HG03196 (cell line): ENCODE data around the gene REEP5.

Source experiments
- ATAC-seq: cut with Tn5 transposase; IDR thresholded peaks from one replicate; pipeline ENCODE4 v1.9.1; 2021; ENCODE audit not compliant: unreplicated experiment

The REEP5 gene

GRCh38 chr5:112848116-112848811 is 73.8 kb downstream of the REEP5 start:
- ATAC-seq = peak; percentile 94

- ATAC-seq = no peak
Measured at GRCh38 chr5:112847306-112847705, 74.7 kb downstream of the REEP5 start.

GRCh38 chr5:112846556-112846955 is 75.5 kb downstream of the REEP5 start:
- no peak for ATAC-seq

GRCh38 chr5:112844489-112844888 is 77.5 kb downstream of the REEP5 start:
- no peak for ATAC-seq

GRCh38 chr5:112833971-112834370 is 88.1 kb downstream of the REEP5 start:
- ATAC-seq = no peak

- ATAC-seq = no peak
Measured at GRCh38 chr5:112830378-112830777, 91.6 kb downstream of the REEP5 start.
